Lung (tissue), 12 donors: ENCODE data around the gene TRIM34. TPM values are rescaled to one million over a fixed set of nuclear protein-coding genes. Genes with fewer than 3 reads are reported as not detected.
"Not testable (repeated sequence)": the region's sequence is repeated elsewhere in the genome, so short reads cannot be mapped to it uniquely, and the experiment has no call there.

Source experiments
- ATAC-seq: fragments of 200-7000 bp; cut with Tn5 transposase; one replicate; pipeline ENCODE4 v1.9.1; 2020; ENCODE audit warnings: moderate number of reproducible peaks; ENCODE audit not compliant: insufficient read depth, low FRiP score
- DNase-seq, 3 donors: peaks; one replicate each; pipeline ENCODE4 v3.0.0-alpha.2; 2013 to 2017
- H3K27ac ChIP-seq, 2 donors: one replicate each; pipeline ENCODE4 v1.5.1; 2013; ENCODE audit warnings: mild to moderate bottlenecking in 2 of 2, moderate library complexity in 2 of 2, control low read depth in 1 of 2, inconsistent platforms in 1 of 2, low read depth in 1 of 2, low read length in 1 of 2
- H3K27me3 ChIP-seq, 3 donors: one replicate each; pipeline ENCODE4 v1.5.1; 2013; ENCODE audit warnings: low read length in 2 of 3; ENCODE audit not compliant: control insufficient read depth in 3 of 3, insufficient read depth in 3 of 3
- H3K36me3 ChIP-seq, 4 donors: one replicate each; pipeline ENCODE4 v1.5.1; 2013; ENCODE audit warnings: low read length in 4 of 4, mild to moderate bottlenecking in 1 of 4, moderate library complexity in 1 of 4; ENCODE audit not compliant: control insufficient read depth in 4 of 4, insufficient read depth in 4 of 4
- H3K4me1 ChIP-seq, 5 donors: one replicate each; pipeline ENCODE4 v1.5.1; 2013; ENCODE audit warnings: low read length in 5 of 5, mild to moderate bottlenecking in 2 of 5, moderate library complexity in 1 of 5; ENCODE audit not compliant: control insufficient read depth in 5 of 5, insufficient read depth in 5 of 5
- H3K4me3 ChIP-seq: one replicate; pipeline ENCODE4 v1.5.1; 2013; ENCODE audit warnings: mild to moderate bottlenecking, control low read depth, moderate library complexity
- H3K9ac ChIP-seq, 2 donors: one replicate each; pipeline ENCODE4 v1.5.1; 2013; ENCODE audit warnings: low read length in 2 of 2, control low read depth in 1 of 2; ENCODE audit not compliant: insufficient read depth in 1 of 2
- H3K9me3 ChIP-seq, 4 donors: one replicate each; pipeline ENCODE4 v1.5.1; 2013; ENCODE audit warnings: low read length in 3 of 4, mild to moderate bottlenecking in 1 of 4, moderate library complexity in 1 of 4; ENCODE audit not compliant: control insufficient read depth in 4 of 4, insufficient read depth in 3 of 4
- WGBS, 2 donors: extraction: QIAGEN DNeasy Blood & Tissue Kit; methylation state at CpG; one replicate each; pipeline ENCODE4 v1.1.7; 2013; 5-methylcytosine and 5-hydroxymethylcytosine counted together
- polyA plus RNA-seq, 2 donors: library from polyadenylated mRNA; stranded (reverse); fragments of 200-250 nt; gene quantifications; one replicate each; pipeline ENCODE4 v1.2.1, GENCODE V29; 2013
- total RNA-seq, 2 donors: library from RNA; depleted of rRNA in 1 of 2; stranded (reverse); fragments of >200 nt in 1 of 2; gene quantifications; one replicate each; pipeline ENCODE4 v1.2.1, GENCODE V29; 2014 to 2021
- TF ChIP-seq, protein P1 (sequence below): IDR thresholded peaks from 2 replicates; pipeline ENCODE4 v1.5.1; 2012; ENCODE audit warnings: mild to moderate bottlenecking; ENCODE audit errors: control extremely low read depth, extremely low read depth
- donor health status: control.
- donor health status: control.
- donor health status: Bipolar disorder and iron deficiency.
- donor health status: healthy.
- donor health status: DM: yes; HTN: yes; CAD: no.

TRIM34 gene
- total and polyA plus RNA-seq, 4 donors: 4.1 to 10.9 (median 8.2) TPM

GRCh38 chr11:5580577-5580976, 44.2 kb upstream of the TRIM34 start, which contains the start of gene OR52B6:
TSS of gene OR52B6 (plus strand) at chr11:5580877. CDS start at chr11:5580877, 0 bp downstream.
- Histone ChIP-seq H3K4me1 (no peaks in the 10 kb centered on the region), H3K27me3 (peaks cover 0 to 3% (median 0%) of the 10 kb centered on the region in 3 donors), H3K36me3 (no peaks in the 10 kb centered on the region), H3K9ac (no peak within 1 kb of the TSS), H3K27ac (no peak within 1 kb of the TSS), H3K9me3 (no peaks in the 10 kb centered on the region), H3K4me3 (no peak within 1 kb of the TSS)
- no peak for ATAC-seq
- no peak for DNase-seq
- TF ChIP-seq, protein P1, sequence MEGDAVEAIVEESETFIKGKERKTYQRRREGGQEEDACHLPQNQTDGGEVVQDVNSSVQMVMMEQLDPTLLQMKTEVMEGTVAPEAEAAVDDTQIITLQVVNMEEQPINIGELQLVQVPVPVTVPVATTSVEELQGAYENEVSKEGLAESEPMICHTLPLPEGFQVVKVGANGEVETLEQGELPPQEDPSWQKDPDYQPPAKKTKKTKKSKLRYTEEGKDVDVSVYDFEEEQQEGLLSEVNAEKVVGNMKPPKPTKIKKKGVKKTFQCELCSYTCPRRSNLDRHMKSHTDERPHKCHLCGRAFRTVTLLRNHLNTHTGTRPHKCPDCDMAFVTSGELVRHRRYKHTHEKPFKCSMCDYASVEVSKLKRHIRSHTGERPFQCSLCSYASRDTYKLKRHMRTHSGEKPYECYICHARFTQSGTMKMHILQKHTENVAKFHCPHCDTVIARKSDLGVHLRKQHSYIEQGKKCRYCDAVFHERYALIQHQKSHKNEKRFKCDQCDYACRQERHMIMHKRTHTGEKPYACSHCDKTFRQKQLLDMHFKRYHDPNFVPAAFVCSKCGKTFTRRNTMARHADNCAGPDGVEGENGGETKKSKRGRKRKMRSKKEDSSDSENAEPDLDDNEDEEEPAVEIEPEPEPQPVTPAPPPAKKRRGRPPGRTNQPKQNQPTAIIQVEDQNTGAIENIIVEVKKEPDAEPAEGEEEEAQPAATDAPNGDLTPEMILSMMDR: no peak
- 95 to 97% methylated on average over 8 of the region's 8 CpGs for WGBS, 2 donors

GRCh38 chr11:5581014-5581413, 43.8 kb upstream of the TRIM34 start:
- Histone ChIP-seq H3K4me3 (no peak overlapping the region), H3K4me1 (no peaks in the 10 kb centered on the region), H3K27ac (no peak overlapping the region), H3K9me3 (no peaks in the 10 kb centered on the region), H3K27me3 (peaks cover 0 to 3% (median 0%) of the 10 kb centered on the region in 3 donors), H3K36me3 (no peaks in the 10 kb centered on the region), H3K9ac (no peak overlapping the region)
- 84% methylated on average over 4 of the region's 4 CpGs for WGBS, 2 donors
- ATAC-seq: no peak
- TF ChIP-seq, protein P1: no peak
- DNase-seq: no peak

DNA sequence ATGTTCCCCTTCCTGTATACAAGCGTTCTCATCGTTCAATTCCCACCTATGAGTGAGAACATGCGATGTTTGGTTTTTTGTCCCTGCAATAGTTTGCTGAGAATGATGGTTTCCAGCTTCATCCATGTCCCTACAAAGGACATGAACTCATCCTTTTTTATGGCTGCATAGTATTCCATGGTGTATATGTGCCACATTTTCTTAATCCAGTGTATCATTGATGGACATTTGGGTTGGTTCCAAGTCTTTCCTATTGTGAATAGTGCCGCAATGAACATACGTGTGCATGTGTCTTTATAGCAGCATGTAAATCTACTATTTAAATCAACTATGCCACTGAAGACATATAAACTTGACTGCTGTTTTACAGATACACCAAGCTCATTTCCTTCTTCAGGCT, 40.3 kb upstream of the TRIM34 start:
- not testable (repeated sequence) for H3K27ac ChIP-seq, H3K9me3 ChIP-seq, H3K4me3 ChIP-seq, H3K4me1 ChIP-seq, H3K27me3 ChIP-seq, H3K36me3 ChIP-seq, DNase-seq, H3K9ac ChIP-seq, ATAC-seq
- WGBS, 2 donors: 70 to 90% methylated on average over 5 of the region's 5 CpGs

- H3K36me3 ChIP-seq, ATAC-seq, H3K9ac ChIP-seq, H3K4me1 ChIP-seq, H3K9me3 ChIP-seq, H3K27me3 ChIP-seq, H3K27ac ChIP-seq, DNase-seq, H3K4me3 ChIP-seq: not testable (repeated sequence)
- 96 to 97% methylated on average over 31 of the region's 31 CpGs for WGBS, 2 donors
These were observed 34.9 kb upstream of the TRIM34 start for GRCh38 chr11:5589906-5590305.
